HG03025 (cell line): ENCODE results near the gene TTYH1.

ENCODE experiments used
- ATAC-seq: cut with Tn5 transposase; IDR thresholded peaks from one replicate; pipeline ENCODE4 v1.9.1; 2021; ENCODE audit warnings: mild to moderate bottlenecking, moderate library complexity; ENCODE audit not compliant: unreplicated experiment, low FRiP score

The TTYH1 gene

DNA sequence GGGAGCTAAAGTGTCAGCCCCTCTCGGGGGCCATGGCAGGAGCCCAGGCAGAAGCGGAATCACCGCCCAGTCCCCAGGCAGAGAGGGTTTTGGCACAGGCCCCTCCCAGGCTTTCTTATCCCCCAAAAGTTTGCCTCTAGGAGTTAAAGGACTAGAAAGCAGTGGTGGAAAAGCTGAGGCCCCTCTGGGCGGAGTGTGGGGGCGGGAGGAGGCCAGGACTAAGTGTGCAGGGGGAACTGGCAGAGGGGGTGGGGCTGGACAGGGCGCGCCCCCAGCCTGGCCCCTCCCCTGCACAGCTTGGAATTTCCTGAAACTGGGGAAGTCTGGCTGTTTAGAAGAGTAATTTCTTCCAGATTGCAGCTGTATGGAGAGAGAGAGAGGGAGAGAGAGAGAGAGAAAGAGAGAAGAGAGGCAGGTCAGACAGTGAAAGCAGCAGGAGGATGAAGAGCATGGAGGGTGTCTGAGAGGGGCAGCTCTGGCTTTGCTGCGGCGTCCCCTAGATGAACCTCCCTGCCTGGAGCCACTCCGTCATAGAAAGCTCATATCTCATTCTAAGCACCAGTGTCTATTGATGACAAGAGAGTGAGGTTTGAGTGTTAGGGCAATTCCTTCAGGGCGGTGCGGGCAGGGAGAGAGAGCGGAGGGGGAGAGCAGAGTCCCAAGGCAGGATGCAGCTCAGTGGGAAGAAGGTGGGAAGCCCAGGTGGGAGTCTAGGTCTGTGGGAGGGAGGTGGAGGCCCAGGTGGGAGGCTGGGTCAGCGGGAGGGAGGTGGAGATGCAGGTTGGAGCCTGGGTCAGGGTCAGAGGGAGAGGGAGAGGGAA lies 58.0 kb downstream of the TTYH1 start, which contains the start of gene CDC42EP5:
TSS of gene CDC42EP5 (minus strand) at position 226 of the 821 bp plus-strand sequence. CDS start 7,749 bp downstream, outside the sequence.
- no peak for ATAC-seq

GRCh38 chr19:54473892-54474372 lies 58.7 kb downstream of the TTYH1 start:
- ATAC-seq, result no peak

DNA sequence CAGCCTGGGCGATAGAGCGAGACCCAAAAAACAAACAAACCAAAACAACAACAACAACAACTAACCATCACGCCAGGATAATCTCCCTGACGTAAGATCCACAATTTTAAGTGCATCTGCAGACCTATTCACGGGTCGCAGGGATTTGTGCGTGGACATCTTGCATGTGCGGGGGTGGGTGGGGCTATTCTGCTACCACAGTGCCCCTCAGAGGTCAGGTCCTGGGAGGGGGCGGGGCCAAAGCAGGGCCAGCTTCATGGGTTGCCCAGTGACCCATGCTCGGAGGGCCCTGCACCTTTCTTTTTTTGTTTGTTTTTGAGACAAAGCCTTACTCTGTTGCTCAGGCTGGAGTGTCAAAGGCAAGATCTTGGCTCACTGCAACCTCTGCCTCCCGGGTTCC lies 60.4 kb downstream of the TTYH1 start:
- ATAC-seq, result no peak

GRCh38 chr19:54477650-54478049 lies 62.4 kb downstream of the TTYH1 start:
- no peak for ATAC-seq

GRCh38 chr19:54478677-54479266 lies 63.5 kb downstream of the TTYH1 start:
- ATAC-seq, result no peak

DNA sequence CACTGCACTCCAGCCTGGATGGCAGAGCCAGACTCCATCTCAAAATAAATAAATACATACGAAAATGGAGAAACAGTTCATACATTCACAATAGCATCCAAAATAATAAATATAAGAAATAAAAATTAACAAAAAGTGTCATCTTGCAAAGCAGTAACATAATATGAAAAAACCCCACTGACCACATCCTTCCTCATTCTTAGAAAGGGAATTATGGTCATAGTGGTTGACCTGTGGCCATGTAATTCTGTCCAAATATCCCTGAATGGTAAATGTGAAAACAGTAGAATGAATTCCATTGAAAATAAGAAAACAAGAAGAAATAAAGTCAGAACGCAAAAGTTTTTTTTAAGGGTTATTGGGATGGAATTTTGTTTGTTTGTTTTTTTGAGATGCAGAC lies 64.8 kb downstream of the TTYH1 start:
- ATAC-seq, result no peak

- ATAC-seq, result no peak
Measured at GRCh38 chr19:54481326-54481930, 66.2 kb downstream of the TTYH1 start.

- no peak for ATAC-seq
Measured at GRCh38 chr19:54482889-54483288, 67.6 kb downstream of the TTYH1 start.

- ATAC-seq, result no peak
Measured at GRCh38 chr19:54484451-54484850, 69.2 kb downstream of the TTYH1 start.

- ATAC-seq, result no peak
Measured at GRCh38 chr19:54485851-54486250, 70.6 kb downstream of the TTYH1 start.
